ENCODE data around the gene LARGE1. TPM values are rescaled to one million over a fixed set of nuclear protein-coding genes. Genes with fewer than 3 reads are reported as not detected.

LARGE1 gene
- polyA plus RNA-seq, 1 experiment: 8.5 TPM

DNA sequence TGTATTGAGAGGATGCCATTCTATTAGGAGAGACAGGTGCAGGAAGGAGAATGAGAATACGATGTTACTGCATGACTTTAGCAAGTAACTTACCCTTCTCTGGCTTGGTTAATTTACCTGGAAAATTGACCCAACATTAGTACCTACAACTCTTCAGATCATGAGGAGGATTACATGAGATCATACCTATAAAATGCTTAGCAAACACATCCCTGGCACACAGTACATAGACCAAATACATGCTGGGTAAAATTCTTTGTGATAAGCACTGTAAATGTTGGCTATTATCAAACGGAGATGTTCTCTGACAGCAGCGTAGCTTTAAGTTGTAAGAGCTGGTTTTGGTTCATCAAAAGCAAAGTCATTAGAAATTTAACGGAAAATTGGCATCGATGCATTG is 28.8 kb downstream of the LARGE1 start:
- TF ChIP-seq, protein P1, sequence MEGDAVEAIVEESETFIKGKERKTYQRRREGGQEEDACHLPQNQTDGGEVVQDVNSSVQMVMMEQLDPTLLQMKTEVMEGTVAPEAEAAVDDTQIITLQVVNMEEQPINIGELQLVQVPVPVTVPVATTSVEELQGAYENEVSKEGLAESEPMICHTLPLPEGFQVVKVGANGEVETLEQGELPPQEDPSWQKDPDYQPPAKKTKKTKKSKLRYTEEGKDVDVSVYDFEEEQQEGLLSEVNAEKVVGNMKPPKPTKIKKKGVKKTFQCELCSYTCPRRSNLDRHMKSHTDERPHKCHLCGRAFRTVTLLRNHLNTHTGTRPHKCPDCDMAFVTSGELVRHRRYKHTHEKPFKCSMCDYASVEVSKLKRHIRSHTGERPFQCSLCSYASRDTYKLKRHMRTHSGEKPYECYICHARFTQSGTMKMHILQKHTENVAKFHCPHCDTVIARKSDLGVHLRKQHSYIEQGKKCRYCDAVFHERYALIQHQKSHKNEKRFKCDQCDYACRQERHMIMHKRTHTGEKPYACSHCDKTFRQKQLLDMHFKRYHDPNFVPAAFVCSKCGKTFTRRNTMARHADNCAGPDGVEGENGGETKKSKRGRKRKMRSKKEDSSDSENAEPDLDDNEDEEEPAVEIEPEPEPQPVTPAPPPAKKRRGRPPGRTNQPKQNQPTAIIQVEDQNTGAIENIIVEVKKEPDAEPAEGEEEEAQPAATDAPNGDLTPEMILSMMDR (IDR thresholded peaks at IDR 0.05; ENCODE audit: insufficient read depth, low read depth, low read length): no peak
- ChIA-PET CTCF (no interaction called here), POLR2A (no interaction called here)
- no peak overlapping the region for H3K4me3 ChIP-seq (ENCODE audit: low read depth, low read length)
- no peaks in the 10 kb centered on the region for H3K36me3 ChIP-seq (ENCODE audit: control insufficient read depth, insufficient read depth, low read length)
- no peaks in the 10 kb centered on the region for H3K27me3 ChIP-seq (ENCODE audit: control insufficient read depth, insufficient read depth, low read length)
- DNase-seq (ENCODE audit: low read depth): no peak

- TF ChIP-seq, protein P1 (IDR thresholded peaks at IDR 0.05; ENCODE audit: insufficient read depth, low read depth, low read length): no peak
- H3K4me3 ChIP-seq (ENCODE audit: low read depth, low read length): no peak overlapping the region
- no peak for DNase-seq (ENCODE audit: low read depth)
- ChIA-PET POLR2A (no interaction called here), CTCF (interaction anchor here (1.9 kb wide), 1 partner anchor 12 kb away, joined by 5 read pairs; no protein-coding TSS in a partner anchor)
- H3K27me3 ChIP-seq (ENCODE audit: control insufficient read depth, insufficient read depth, low read length): no peaks in the 10 kb centered on the region
- H3K36me3 ChIP-seq (ENCODE audit: control insufficient read depth, insufficient read depth, low read length): no peaks in the 10 kb centered on the region
Measured at GRCh38 chr22:33889748-33890147, 30.5 kb downstream of the LARGE1 start.

- Histone ChIP-seq H3K4me3 (ENCODE audit: low read depth, low read length) (no peak overlapping the region), H3K36me3 (ENCODE audit: control insufficient read depth, insufficient read depth, low read length) (no peaks in the 10 kb centered on the region), H3K27me3 (ENCODE audit: control insufficient read depth, insufficient read depth, low read length) (no peaks in the 10 kb centered on the region)
- TF ChIP-seq, protein P1 (IDR thresholded peaks at IDR 0.05; ENCODE audit: insufficient read depth, low read depth, low read length): no peak
- DNase-seq (ENCODE audit: low read depth): no peak
- ChIA-PET CTCF (interaction anchor here (1.9 kb wide), 1 partner anchor 13 kb away, joined by 5 read pairs; no protein-coding TSS in a partner anchor), POLR2A (no interaction called here)
Measured at GRCh38 chr22:33888821-33889220, 31.5 kb downstream of the LARGE1 start.

DNA sequence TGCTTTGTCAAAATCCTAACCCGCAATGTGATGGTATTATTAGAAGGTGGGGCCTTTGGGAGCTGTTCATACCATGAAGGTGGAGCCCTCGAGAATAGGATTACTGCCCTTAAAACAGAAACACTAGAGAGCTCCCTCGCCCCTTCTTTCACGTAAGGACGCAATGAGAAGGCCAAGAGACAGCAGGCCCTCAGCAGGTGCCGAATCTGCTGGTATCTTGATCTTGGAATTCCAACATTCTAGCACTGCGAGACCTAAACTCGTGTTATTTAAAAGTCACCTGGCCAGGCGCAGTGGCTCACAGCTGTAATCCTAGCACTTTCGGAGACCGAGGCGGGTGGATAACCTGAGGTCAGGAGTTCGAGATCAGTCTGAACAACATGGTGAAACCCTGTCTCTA is 33.1 kb downstream of the LARGE1 start:
- POLR2A ChIA-PET: no interaction called here
- Histone ChIP-seq H3K36me3 (ENCODE audit: control insufficient read depth, insufficient read depth, low read length) (no peaks in the 10 kb centered on the region), H3K4me3 (ENCODE audit: low read depth, low read length) (no peak overlapping the region), H3K27me3 (ENCODE audit: control insufficient read depth, insufficient read depth, low read length) (no peaks in the 10 kb centered on the region)
- CTCF ChIA-PET: no interaction called here
- TF ChIP-seq, protein P1 (IDR thresholded peaks at IDR 0.05; ENCODE audit: insufficient read depth, low read depth, low read length): no peak
- no peak for DNase-seq (ENCODE audit: low read depth)

DNA sequence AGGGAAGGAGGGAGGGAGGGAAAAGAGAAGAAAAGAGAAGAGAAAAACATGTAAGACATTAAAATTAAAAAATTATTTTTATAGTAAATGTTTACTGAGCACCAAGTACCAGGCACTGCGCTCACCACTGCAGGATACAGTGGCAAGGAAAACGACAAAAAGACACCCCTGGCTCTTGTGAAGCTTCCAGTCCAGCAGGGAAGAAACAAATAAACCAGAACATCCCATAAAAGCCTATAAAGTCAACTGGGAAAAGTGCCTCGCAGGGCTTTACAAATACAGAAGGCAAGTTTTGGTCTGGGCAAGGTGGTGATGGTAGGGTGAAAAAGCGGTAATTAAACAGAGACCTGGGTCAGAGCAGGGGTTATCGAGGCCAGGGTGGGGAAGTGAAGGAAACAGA is 33.6 kb downstream of the LARGE1 start:
- ChIA-PET POLR2A (no interaction called here), CTCF (no interaction called here)
- no peaks in the 10 kb centered on the region for H3K27me3 ChIP-seq (ENCODE audit: control insufficient read depth, insufficient read depth, low read length)
- TF ChIP-seq, protein P1 (IDR thresholded peaks at IDR 0.05; ENCODE audit: insufficient read depth, low read depth, low read length): no peak
- H3K4me3 ChIP-seq (ENCODE audit: low read depth, low read length): no peak overlapping the region
- no peaks in the 10 kb centered on the region for H3K36me3 ChIP-seq (ENCODE audit: control insufficient read depth, insufficient read depth, low read length)
- DNase-seq (ENCODE audit: low read depth): no peak

Data from BJ (cell line).